A549 (cell line): ENCODE data around the gene KRTAP24-1. TPM values are rescaled to one million over a fixed set of nuclear protein-coding genes. Genes with fewer than 3 reads are reported as not detected.

Experiments
- ATAC-seq, 2 experiments: fragments of 200-7000 bp in 1 of 2; fragments of >200 bp in 1 of 2; cut with Nextera tagmentation in 1 of 2; cut with Tn5 transposase in 1 of 2; 3 replicates each; pipeline versions ENCODE4 v1.8.0 to v1.9.1; 2018 to 2020; ENCODE audit warnings: mild to moderate bottlenecking in 1 of 2, moderate library complexity in 1 of 2
- CTCF ChIA-PET: fragments of 300-600 bp; sonication (Branson Sonifier 250); formaldehyde crosslinking; extraction: SDS; loops from one replicate; lab custom pipeline; 2021; ENCODE audit warnings: antibody characterized with exemption, inconsistent platforms; lab: Yijun Ruan, JAX
- POLR2A ChIA-PET: fragments of 350-600 bp; formaldehyde crosslinking; extraction: SDS; loops from one replicate; lab custom pipeline; 2021; ENCODE audit warnings: antibody characterized with exemption, inconsistent platforms; lab: Yijun Ruan, JAX
- DNase-seq, 2 experiments: peaks; one replicate each; pipeline versions ENCODE4 v3.0.0 to v3.0.0-alpha.2; 2011 to 2016; ENCODE audit warnings: low read depth in 1 of 2, low spot score in 1 of 2
- FAIRE-seq: peaks from 2 replicates; lab custom pipeline; 2011; peaks lifted over from hg19 to GRCh38; lab: Jason Lieb, UNC
- H3K27ac ChIP-seq, 2 experiments: fragments of >200 bp; sonication (Bioruptor Twin); formaldehyde crosslinking; 3 replicates each; pipeline ENCODE4 v1.5.1; 2016 to 2017
- H3K4me1 ChIP-seq: fragments of >200 bp; sonication (Bioruptor Twin); formaldehyde crosslinking; 3 replicates; pipeline ENCODE4 v1.6.1; 2016
- H3K4me2 ChIP-seq: fragments of >200 bp; sonication (Bioruptor Twin); formaldehyde crosslinking; 3 replicates; pipeline ENCODE4 v1.6.1; 2016
- H3K4me3 ChIP-seq: fragments of >200 bp; sonication (Bioruptor Twin); formaldehyde crosslinking; 3 replicates; pipeline ENCODE4 v1.5.1; 2016
- H3K9me3 ChIP-seq: fragments of >200 bp; sonication (Bioruptor Twin); formaldehyde crosslinking; 3 replicates; pipeline ENCODE4 v1.6.1; 2016
- CHD4 ChIP-seq: fragments of 200-600 bp; sonication (generic); IDR thresholded peaks from 2 replicates; pipeline ENCODE4 v1.6.1; 2016; ENCODE audit warnings: antibody characterized with exemption, mild to moderate bottlenecking, borderline replicate concordance
- EHMT2 ChIP-seq: fragments of 200-600 bp; sonication (generic); IDR thresholded peaks from 2 replicates; pipeline ENCODE4 v1.6.1; 2016; ENCODE audit warnings: antibody characterized with exemption, low read depth, mild to moderate bottlenecking, moderate library complexity
- FOXS1 ChIP-seq: fragments of 250-450 bp; sonication (Bioruptor Pico); IDR thresholded peaks from 2 replicates; pipeline ENCODE4 v1.5.0; 2020; ENCODE audit warnings: mild to moderate bottlenecking, moderate library complexity
- JUNB ChIP-seq: fragments of >200 bp; sonication (Bioruptor Twin); formaldehyde crosslinking; IDR thresholded peaks from 2 replicates; pipeline ENCODE4 v1.6.1; 2016
- KDM5A ChIP-seq: fragments of 200-600 bp; sonication (generic); IDR thresholded peaks from 2 replicates; pipeline ENCODE4 v1.6.1; 2016; ENCODE audit warnings: antibody characterized with exemption, mild to moderate bottlenecking
- POLR2AphosphoS2 ChIP-seq: conservative IDR thresholded peaks from 2 replicates; pipeline ENCODE4 v1.6.1; 2012; ENCODE audit warnings: low read length, improper control_type of control experiment, inconsistent platforms
- RAD21 ChIP-seq, 2 experiments: fragments of >200 bp in 1 of 2; sonication (Bioruptor Twin) in 1 of 2; formaldehyde crosslinking in 1 of 2; IDR thresholded peaks in 1 of 2; conservative IDR thresholded peaks in 1 of 2; 2 replicates in 1 of 2; 3 replicates in 1 of 2; pipeline ENCODE4 v1.6.1; 2012 to 2018; ENCODE audit warnings: inconsistent platforms in 1 of 2
- RARB ChIP-seq: fragments of 250-450 bp; sonication (Bioruptor Pico); IDR thresholded peaks from 2 replicates; pipeline ENCODE4 v1.8.0; 2021; ENCODE audit warnings: mild to moderate bottlenecking, moderate library complexity
- RNF2 ChIP-seq: fragments of 200-600 bp; sonication (generic); IDR thresholded peaks from 2 replicates; pipeline ENCODE4 v1.6.1; 2016; ENCODE audit warnings: low read depth, mild to moderate bottlenecking, antibody characterized with exemption, moderate library complexity, borderline replicate concordance
- SMC3 ChIP-seq: fragments of >200 bp; sonication (Bioruptor Twin); formaldehyde crosslinking; IDR thresholded peaks from 3 replicates; pipeline ENCODE4 v1.6.1; 2018; ENCODE audit warnings: inconsistent platforms
- ZNF302 ChIP-seq: fragments of 250-450 bp; sonication (Bioruptor Pico); IDR thresholded peaks from 2 replicates; pipeline ENCODE4 v1.9.0; 2021; ENCODE audit warnings: inconsistent platforms, mild to moderate bottlenecking, moderate library complexity
- ZSCAN20 ChIP-seq: fragments of 250-450 bp; sonication (Bioruptor Pico); IDR thresholded peaks from 2 replicates; pipeline ENCODE4 v1.8.0; 2022; ENCODE audit warnings: mild to moderate bottlenecking, moderate library complexity
- WGBS: methylation state at CpG from one replicate; pipeline ENCODE4 v1.1.6; 2017; ENCODE audit errors: missing lambda C conversion rate; 5-methylcytosine and 5-hydroxymethylcytosine counted together
- polyA minus RNA-seq: library from RNA; depleted of rRNA, polyadenylated mRNA; stranded (reverse); fragments of >200 nt; gene quantifications from 2 replicates; pipeline ENCODE4 v1.2.3, GENCODE V29; 2011; rRNA and poly(A)+ RNA removed
- polyA plus RNA-seq, 4 experiments: library from polyadenylated mRNA; depleted of rRNA in 3 of 4; stranded (reverse); fragments of >200 nt; fragmentation: RNase III in 1 of 4; extraction: RNeasy Plus Mini Kit Qiagen cat#74134 plus additional on column Dnase treatment in 1 of 4; gene quantifications; 2 replicates in 3 of 4; 3 replicates in 1 of 4; pipeline ENCODE4 v1.2.3, GENCODE V29; 2011 to 2017
- TF ChIP-seq, protein P1 (sequence below): IDR thresholded peaks from 2 replicates; pipeline ENCODE4 v1.6.1; 2012
- TF ChIP-seq, protein P2 (sequence below): fragments of 450-650 bp; IDR thresholded peaks from 2 replicates; pipeline ENCODE4 v1.6.1; 2014; ENCODE audit warnings: antibody characterized with exemption
- TF ChIP-seq, protein P3 (sequence below): fragments of 150-350 bp; IDR thresholded peaks from 2 replicates; pipeline ENCODE4 v1.6.1; 2014; ENCODE audit warnings: low read depth, mild to moderate bottlenecking, low read length
- TF ChIP-seq, protein P4 (sequence below): fragments of 200-600 bp; sonication (generic); IDR thresholded peaks from 2 replicates; pipeline ENCODE4 v1.6.1; 2016; ENCODE audit warnings: antibody characterized with exemption, mild to moderate bottlenecking, moderate library complexity
- TF ChIP-seq, protein P5 (sequence below): fragments of 250-450 bp; sonication (Bioruptor Pico); IDR thresholded peaks from 2 replicates; pipeline ENCODE4 v1.5.0; 2020; ENCODE audit warnings: low read depth, mild to moderate bottlenecking, moderate library complexity
- TF ChIP-seq, protein P6 (sequence below): IDR thresholded peaks from 2 replicates; pipeline ENCODE4 v1.6.1; 2012; ENCODE audit warnings: low read depth, borderline replicate concordance

KRTAP24-1 gene, protein sequence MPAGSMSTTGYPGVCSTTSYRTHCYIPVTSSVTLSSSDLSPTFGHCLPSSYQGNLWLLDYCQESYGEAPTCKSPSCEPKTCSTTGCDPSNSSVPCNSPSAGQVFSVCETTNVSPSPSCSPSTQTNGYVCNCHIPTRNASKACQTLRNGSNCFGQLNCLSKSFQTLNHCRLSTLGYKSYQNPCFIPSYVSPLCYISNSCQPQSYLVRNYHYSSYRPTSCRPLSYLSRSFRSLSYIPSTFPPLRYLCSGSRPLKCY
- not detected in 2 replicates for polyA plus RNA-seq (2011; rRNA removed)
- polyA plus RNA-seq (2012; cell fraction: cytosol; rRNA removed), result not detected in 2 replicates
- polyA plus RNA-seq (2012; cell fraction: nucleus; rRNA removed), result not detected in 2 replicates
- not detected in 3 replicates for polyA plus RNA-seq (2017; fragmentation: RNase III; extraction: RNeasy Plus Mini Kit Qiagen cat#74134 plus additional on column Dnase treatment)
- not detected in 2 replicates for polyA minus RNA-seq

DNA sequence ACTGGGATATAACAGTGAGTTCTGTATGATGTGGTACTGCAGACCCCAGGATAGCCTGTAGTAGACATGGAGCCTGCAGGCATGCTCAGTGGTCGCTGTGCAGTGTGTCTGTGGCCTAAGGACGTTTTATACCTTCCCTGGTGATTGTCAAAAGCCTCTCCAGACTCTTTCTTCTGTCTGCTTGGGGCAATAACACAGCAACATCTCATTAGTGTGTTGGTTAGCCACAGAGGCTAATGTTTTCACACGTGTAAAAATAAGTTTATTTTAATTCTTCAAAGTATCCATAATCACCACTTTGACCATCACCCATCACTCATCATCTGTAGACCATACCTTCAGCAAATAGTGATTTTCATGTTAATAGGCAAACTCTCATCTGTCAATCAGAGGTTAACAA is at the start of gene KRTAP24-1:
KRTAP24-1 (minus strand) TSS at position 101 of the 400 bp plus-strand sequence; CDS start at position 83, 18 bp downstream.
- CTCF ChIA-PET, result no interaction called here
- ATAC-seq, result no peak
- TF ChIP-seq POLR2AphosphoS2, result no peak
- TF ChIP-seq, protein P1, sequence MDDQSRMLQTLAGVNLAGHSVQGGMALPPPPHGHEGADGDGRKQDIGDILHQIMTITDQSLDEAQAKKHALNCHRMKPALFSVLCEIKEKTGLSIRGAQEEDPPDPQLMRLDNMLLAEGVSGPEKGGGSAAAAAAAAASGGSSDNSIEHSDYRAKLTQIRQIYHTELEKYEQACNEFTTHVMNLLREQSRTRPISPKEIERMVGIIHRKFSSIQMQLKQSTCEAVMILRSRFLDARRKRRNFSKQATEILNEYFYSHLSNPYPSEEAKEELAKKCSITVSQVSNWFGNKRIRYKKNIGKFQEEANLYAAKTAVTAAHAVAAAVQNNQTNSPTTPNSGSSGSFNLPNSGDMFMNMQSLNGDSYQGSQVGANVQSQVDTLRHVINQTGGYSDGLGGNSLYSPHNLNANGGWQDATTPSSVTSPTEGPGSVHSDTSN, result no peak
- TF ChIP-seq, protein P2, sequence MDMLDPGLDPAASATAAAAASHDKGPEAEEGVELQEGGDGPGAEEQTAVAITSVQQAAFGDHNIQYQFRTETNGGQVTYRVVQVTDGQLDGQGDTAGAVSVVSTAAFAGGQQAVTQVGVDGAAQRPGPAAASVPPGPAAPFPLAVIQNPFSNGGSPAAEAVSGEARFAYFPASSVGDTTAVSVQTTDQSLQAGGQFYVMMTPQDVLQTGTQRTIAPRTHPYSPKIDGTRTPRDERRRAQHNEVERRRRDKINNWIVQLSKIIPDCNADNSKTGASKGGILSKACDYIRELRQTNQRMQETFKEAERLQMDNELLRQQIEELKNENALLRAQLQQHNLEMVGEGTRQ, result no peak
- TF ChIP-seq, protein P3, sequence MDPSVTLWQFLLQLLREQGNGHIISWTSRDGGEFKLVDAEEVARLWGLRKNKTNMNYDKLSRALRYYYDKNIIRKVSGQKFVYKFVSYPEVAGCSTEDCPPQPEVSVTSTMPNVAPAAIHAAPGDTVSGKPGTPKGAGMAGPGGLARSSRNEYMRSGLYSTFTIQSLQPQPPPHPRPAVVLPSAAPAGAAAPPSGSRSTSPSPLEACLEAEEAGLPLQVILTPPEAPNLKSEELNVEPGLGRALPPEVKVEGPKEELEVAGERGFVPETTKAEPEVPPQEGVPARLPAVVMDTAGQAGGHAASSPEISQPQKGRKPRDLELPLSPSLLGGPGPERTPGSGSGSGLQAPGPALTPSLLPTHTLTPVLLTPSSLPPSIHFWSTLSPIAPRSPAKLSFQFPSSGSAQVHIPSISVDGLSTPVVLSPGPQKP, result no peak
- TF ChIP-seq, protein P4, sequence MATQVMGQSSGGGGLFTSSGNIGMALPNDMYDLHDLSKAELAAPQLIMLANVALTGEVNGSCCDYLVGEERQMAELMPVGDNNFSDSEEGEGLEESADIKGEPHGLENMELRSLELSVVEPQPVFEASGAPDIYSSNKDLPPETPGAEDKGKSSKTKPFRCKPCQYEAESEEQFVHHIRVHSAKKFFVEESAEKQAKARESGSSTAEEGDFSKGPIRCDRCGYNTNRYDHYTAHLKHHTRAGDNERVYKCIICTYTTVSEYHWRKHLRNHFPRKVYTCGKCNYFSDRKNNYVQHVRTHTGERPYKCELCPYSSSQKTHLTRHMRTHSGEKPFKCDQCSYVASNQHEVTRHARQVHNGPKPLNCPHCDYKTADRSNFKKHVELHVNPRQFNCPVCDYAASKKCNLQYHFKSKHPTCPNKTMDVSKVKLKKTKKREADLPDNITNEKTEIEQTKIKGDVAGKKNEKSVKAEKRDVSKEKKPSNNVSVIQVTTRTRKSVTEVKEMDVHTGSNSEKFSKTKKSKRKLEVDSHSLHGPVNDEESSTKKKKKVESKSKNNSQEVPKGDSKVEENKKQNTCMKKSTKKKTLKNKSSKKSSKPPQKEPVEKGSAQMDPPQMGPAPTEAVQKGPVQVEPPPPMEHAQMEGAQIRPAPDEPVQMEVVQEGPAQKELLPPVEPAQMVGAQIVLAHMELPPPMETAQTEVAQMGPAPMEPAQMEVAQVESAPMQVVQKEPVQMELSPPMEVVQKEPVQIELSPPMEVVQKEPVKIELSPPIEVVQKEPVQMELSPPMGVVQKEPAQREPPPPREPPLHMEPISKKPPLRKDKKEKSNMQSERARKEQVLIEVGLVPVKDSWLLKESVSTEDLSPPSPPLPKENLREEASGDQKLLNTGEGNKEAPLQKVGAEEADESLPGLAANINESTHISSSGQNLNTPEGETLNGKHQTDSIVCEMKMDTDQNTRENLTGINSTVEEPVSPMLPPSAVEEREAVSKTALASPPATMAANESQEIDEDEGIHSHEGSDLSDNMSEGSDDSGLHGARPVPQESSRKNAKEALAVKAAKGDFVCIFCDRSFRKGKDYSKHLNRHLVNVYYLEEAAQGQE, result no peak
- TF ChIP-seq, protein P5, sequence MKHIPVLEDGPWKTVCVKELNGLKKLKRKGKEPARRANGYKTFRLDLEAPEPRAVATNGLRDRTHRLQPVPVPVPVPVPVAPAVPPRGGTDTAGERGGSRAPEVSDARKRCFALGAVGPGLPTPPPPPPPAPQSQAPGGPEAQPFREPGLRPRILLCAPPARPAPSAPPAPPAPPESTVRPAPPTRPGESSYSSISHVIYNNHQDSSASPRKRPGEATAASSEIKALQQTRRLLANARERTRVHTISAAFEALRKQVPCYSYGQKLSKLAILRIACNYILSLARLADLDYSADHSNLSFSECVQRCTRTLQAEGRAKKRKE, result no peak
- TF ChIP-seq, all 56 proteins: peak for 0
- WGBS, result 0% methylated on average over 3 of the region's 3 CpGs
- FAIRE-seq, result no peak
- Histone ChIP-seq H3K27ac (no peak within 1 kb of the TSS), H3K4me3 (no peak within 1 kb of the TSS), H3K9me3 (no peaks in the 10 kb centered on the region), H3K4me1 (no peaks in the 10 kb centered on the region), H3K4me2 (no peak within 1 kb of the TSS)
- POLR2A ChIA-PET, result no interaction called here
- DNase-seq, result no peak

DNA sequence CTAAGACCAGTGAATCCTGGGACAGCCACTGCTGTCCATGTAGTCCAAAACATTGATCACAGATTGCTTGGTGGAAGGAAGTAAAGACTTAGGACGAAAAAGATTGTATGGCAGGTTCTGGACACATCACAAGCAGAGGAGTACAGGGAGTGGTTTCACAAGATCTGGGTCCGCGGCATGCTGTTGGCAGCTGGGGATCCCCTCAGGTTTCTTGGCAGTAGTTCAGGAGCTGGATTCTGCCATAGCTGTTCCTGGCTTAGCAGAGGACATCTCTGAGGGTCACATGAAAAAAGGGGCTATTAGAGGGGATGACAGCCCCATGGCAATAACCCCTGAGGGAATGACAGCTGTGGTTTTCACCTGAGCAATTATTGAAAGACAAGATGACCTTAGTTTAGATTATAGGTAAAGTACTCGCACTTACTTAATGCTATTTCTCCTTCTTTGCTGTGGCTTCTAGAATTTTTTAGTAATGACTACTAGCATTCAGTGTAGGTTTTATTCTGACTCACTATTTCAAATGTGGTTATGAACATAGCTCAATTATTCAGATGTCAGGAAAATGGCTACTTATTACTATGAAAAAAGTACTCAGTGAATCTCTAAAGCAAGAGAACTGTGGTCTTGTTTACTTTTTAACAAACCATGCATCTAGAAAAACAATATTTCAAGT is 46.6 kb upstream of the KRTAP24-1 start:
- ChIA-PET CTCF (no interaction called here), POLR2A (no interaction called here)
- Histone ChIP-seq H3K4me2 (no peak overlapping the region), H3K27ac (no peak overlapping the region), H3K9me3 (no peaks in the 10 kb centered on the region), H3K4me3 (no peak overlapping the region), H3K4me1 (no peaks in the 10 kb centered on the region)
- no peak for ATAC-seq
- no peak for DNase-seq
- FAIRE-seq, result no peak
- TF ChIP-seq KDM5A, result no peak
- TF ChIP-seq, protein P6, sequence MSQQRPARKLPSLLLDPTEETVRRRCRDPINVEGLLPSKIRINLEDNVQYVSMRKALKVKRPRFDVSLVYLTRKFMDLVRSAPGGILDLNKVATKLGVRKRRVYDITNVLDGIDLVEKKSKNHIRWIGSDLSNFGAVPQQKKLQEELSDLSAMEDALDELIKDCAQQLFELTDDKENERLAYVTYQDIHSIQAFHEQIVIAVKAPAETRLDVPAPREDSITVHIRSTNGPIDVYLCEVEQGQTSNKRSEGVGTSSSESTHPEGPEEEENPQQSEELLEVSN, result no peak
- no peak for TF ChIP-seq RARB (CRISPR knock-in tag)
- no peak for TF ChIP-seq SMC3
- TF ChIP-seq JUNB, result no peak
- no peak for TF ChIP-seq RNF2
- no peak for TF ChIP-seq EHMT2
- no peak for TF ChIP-seq CHD4
- TF ChIP-seq RAD21 (conservative IDR thresholded peaks at IDR 0.05 in 1 of 2, IDR thresholded peaks at IDR 0.05 in 1 of 2), result no peak
- TF ChIP-seq ZSCAN20, result no peak
- TF ChIP-seq ZNF302 (CRISPR knock-in tag), result no peak
- TF ChIP-seq FOXS1 (CRISPR knock-in tag), result no peak
- WGBS, result 15% methylated on average over 4 of the region's 4 CpGs
